AG09319 (cell line): ENCODE data around the gene SRD5A3.

Source experiments
- DNase-seq: peaks from one replicate; pipeline ENCODE4 v3.0.0-alpha.2; 2010; ENCODE audit warnings: low read depth; ENCODE audit errors: extremely low read depth
- TF ChIP-seq, protein P1 (sequence below): IDR thresholded peaks from 2 replicates; pipeline ENCODE4 v1.5.1; 2011; ENCODE audit warnings: low read depth, mild to moderate bottlenecking, inconsistent platforms, low read length, moderate library complexity

The SRD5A3 gene

GRCh38 chr4:55366621-55367020 lies 20.6 kb downstream of the SRD5A3 start:
- DNase-seq, result no peak
- TF ChIP-seq, protein P1, sequence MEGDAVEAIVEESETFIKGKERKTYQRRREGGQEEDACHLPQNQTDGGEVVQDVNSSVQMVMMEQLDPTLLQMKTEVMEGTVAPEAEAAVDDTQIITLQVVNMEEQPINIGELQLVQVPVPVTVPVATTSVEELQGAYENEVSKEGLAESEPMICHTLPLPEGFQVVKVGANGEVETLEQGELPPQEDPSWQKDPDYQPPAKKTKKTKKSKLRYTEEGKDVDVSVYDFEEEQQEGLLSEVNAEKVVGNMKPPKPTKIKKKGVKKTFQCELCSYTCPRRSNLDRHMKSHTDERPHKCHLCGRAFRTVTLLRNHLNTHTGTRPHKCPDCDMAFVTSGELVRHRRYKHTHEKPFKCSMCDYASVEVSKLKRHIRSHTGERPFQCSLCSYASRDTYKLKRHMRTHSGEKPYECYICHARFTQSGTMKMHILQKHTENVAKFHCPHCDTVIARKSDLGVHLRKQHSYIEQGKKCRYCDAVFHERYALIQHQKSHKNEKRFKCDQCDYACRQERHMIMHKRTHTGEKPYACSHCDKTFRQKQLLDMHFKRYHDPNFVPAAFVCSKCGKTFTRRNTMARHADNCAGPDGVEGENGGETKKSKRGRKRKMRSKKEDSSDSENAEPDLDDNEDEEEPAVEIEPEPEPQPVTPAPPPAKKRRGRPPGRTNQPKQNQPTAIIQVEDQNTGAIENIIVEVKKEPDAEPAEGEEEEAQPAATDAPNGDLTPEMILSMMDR, result no peak

- TF ChIP-seq, protein P1, result no peak
- DNase-seq, result no peak
Measured at GRCh38 chr4:55367084-55367722, 21.2 kb downstream of the SRD5A3 start.

GRCh38 chr4:55369968-55370367 lies 23.9 kb downstream of the SRD5A3 start:
- TF ChIP-seq, protein P1, result no peak
- DNase-seq, result no peak

- no peak for DNase-seq
- TF ChIP-seq, protein P1, result no peak
Measured at GRCh38 chr4:55372259-55372658, 26.2 kb downstream of the SRD5A3 start.

GRCh38 chr4:55373461-55373860 lies 27.4 kb downstream of the SRD5A3 start:
- DNase-seq, result no peak
- TF ChIP-seq, protein P1, result no peak

- no peak for DNase-seq
- TF ChIP-seq, protein P1, result no peak
Measured at GRCh38 chr4:55376698-55377097, 30.7 kb downstream of the SRD5A3 start.

- peak; percentile 61 for DNase-seq
- TF ChIP-seq, protein P1, result no peak
Measured at GRCh38 chr4:55378617-55379467, 32.8 kb downstream of the SRD5A3 start.
